Gastrocnemius medialis (tissue), 4 donors: ENCODE results near the gene GLCCI1. TPM values are rescaled to one million over a fixed set of nuclear protein-coding genes. Genes with fewer than 3 reads are reported as not detected.

Experiments used
- ATAC-seq, 2 donors: fragments of 150-250 bp; one replicate each; pipeline ENCODE4 v1.9.1; 2016
- DNase-seq, 2 donors: peaks; one replicate each; pipeline ENCODE4 v3.0.0-alpha.2; 2019
- H3K27ac ChIP-seq, 4 donors: fragments of 200-600 bp; sonication (generic); 1 replicate in 1 of 4; 2 replicates in 3 of 4; pipeline ENCODE4 v1.5.1; 2016 to 2018; ENCODE audit warnings: mild to moderate bottlenecking in 2 of 4, moderate library complexity in 1 of 4
- H3K27me3 ChIP-seq, 3 donors: fragments of 200-600 bp; sonication (generic) in 2 of 3; 1 replicate in 1 of 3; 2 replicates in 2 of 3; pipeline versions ENCODE4 v1.5.1 to v1.6.0; 2016 to 2019; ENCODE audit warnings: mild to moderate bottlenecking in 1 of 3, moderate library complexity in 1 of 3
- H3K36me3 ChIP-seq, 2 donors: fragments of 200-600 bp; sonication (generic) in 1 of 2; one replicate each; pipeline ENCODE4 v1.5.1; 2017 to 2018
- H3K4me1 ChIP-seq, 2 donors: fragments of 200-600 bp; sonication (generic) in 1 of 2; one replicate each; pipeline ENCODE4 v1.5.1; 2016 to 2017; ENCODE audit warnings: mild to moderate bottlenecking in 2 of 2
- H3K4me3 ChIP-seq, 4 donors: fragments of 200-600 bp; sonication (generic) in 3 of 4; 1 replicate in 1 of 4; 2 replicates in 3 of 4; pipeline ENCODE4 v1.5.1; 2016 to 2019; ENCODE audit warnings: mild to moderate bottlenecking in 2 of 4
- H3K9me3 ChIP-seq, 3 donors: fragments of 200-600 bp; sonication (generic) in 2 of 3; 1 replicate in 1 of 3; 2 replicates in 2 of 3; pipeline ENCODE4 v1.5.1; 2016 to 2019
- CTCF ChIP-seq, 5 experiments: fragments of 450-650 bp in 3 of 5; fragments of 200-600 bp in 2 of 5; sonication (generic) in 2 of 5; IDR thresholded peaks in 4 of 5; conservative IDR thresholded peaks in 1 of 5; 1 replicate in 4 of 5; 2 replicates in 1 of 5; pipeline ENCODE4 v1.5.1; 2016 to 2019; ENCODE audit warnings: antibody characterized with exemption in 5 of 5, mild to moderate bottlenecking in 3 of 5, moderate library complexity in 3 of 5
- POLR2A ChIP-seq, 2 donors: fragments of 450-650 bp; IDR thresholded peaks; one replicate each; pipeline ENCODE4 v1.6.1; 2017; ENCODE audit warnings: antibody characterized with exemption in 2 of 2, mild to moderate bottlenecking in 2 of 2, moderate library complexity in 2 of 2
- in situ Hi-C, 4 donors: fragments of 200-750 bp; cut with MboI; loops; one replicate each; pipeline versions ENCODE4 v1.15.0 to v1.8.0; 2017; ENCODE audit warnings: low sequenced_read_pairs in 4 of 4
- intact Hi-C: fragments of 100-400 bp; cut with DNase I; formaldehyde crosslinking; loops from one replicate; pipeline ENCODE4 v1.15.1; 2023; ENCODE audit warnings: low total_unique reads
- total RNA-seq, 4 donors: library from RNA; depleted of rRNA; stranded (reverse); fragments of >200 nt; gene quantifications; one replicate each; pipeline versions ENCODE4 v1.1.0 to v1.2.3, GENCODE V29; 2016

The GLCCI1 gene
- total RNA-seq, 4 donors from 2014 or later: 1.2 to 6.1 (median 2.6) TPM

- ATAC-seq (no peak), DNase-seq (no peak)
- H3K27ac ChIP-seq: no peak overlapping the region
- TF ChIP-seq CTCF (IDR thresholded peaks at IDR 0.05 in 4 of 5, conservative IDR thresholded peaks at IDR 0.05 in 1 of 5): no peak
- no peak for TF ChIP-seq POLR2A (IDR thresholded peaks at IDR 0.05)
- no peaks in the 10 kb centered on the region for H3K9me3 ChIP-seq
- H3K36me3 ChIP-seq: no peaks in the 10 kb centered on the region
- intact Hi-C loops (no loop called here), in situ Hi-C loops (no loop called here)
- H3K27me3 ChIP-seq: no peaks in the 10 kb centered on the region
- peaks cover 9 to 10% of the 10 kb centered on the region in 2 donors for H3K4me1 ChIP-seq
- H3K4me3 ChIP-seq: no peak overlapping the region
Measured at GRCh38 chr7:7978860-7979259, 10.3 kb downstream of the GLCCI1 start.

- Histone ChIP-seq H3K9me3 (no peaks in the 10 kb centered on the region), H3K4me3 (no peak overlapping the region), H3K27ac (no peak overlapping the region), H3K4me1 (peaks cover 10 to 13% of the 10 kb centered on the region in 2 donors), H3K27me3 (no peaks in the 10 kb centered on the region), H3K36me3 (no peaks in the 10 kb centered on the region)
- in situ Hi-C loops: no loop called here
- intact Hi-C loops: no loop called here
- ATAC-seq (no peak), DNase-seq (no peak)
- TF ChIP-seq POLR2A (IDR thresholded peaks at IDR 0.05): no peak
- no peak for TF ChIP-seq CTCF (IDR thresholded peaks at IDR 0.05 in 4 of 5, conservative IDR thresholded peaks at IDR 0.05 in 1 of 5)
Measured at GRCh38 chr7:7979558-7979957, 11.0 kb downstream of the GLCCI1 start.

GRCh38 chr7:7980134-7980533 is 11.5 kb downstream of the GLCCI1 start:
- Histone ChIP-seq H3K27me3 (no peaks in the 10 kb centered on the region), H3K4me3 (no peak overlapping the region), H3K27ac (no peak overlapping the region), H3K36me3 (no peaks in the 10 kb centered on the region), H3K4me1 (peaks cover 10 to 13% of the 10 kb centered on the region in 2 donors), H3K9me3 (no peaks in the 10 kb centered on the region)
- DNase-seq (no peak), ATAC-seq (no peak)
- intact Hi-C loops (no loop called here), in situ Hi-C loops (no loop called here)
- no peak for TF ChIP-seq POLR2A (IDR thresholded peaks at IDR 0.05)
- TF ChIP-seq CTCF (IDR thresholded peaks at IDR 0.05 in 4 of 5, conservative IDR thresholded peaks at IDR 0.05 in 1 of 5): no peak

- Histone ChIP-seq H3K36me3 (no peaks in the 10 kb centered on the region), H3K27me3 (no peaks in the 10 kb centered on the region), H3K27ac (no peak overlapping the region), H3K9me3 (no peaks in the 10 kb centered on the region), H3K4me1 (peaks cover 5 to 6% of the 10 kb centered on the region in 2 donors), H3K4me3 (no peak overlapping the region)
- in situ Hi-C loops: no loop called here
- TF ChIP-seq POLR2A (IDR thresholded peaks at IDR 0.05) (no peak), CTCF (IDR thresholded peaks at IDR 0.05 in 4 of 5, conservative IDR thresholded peaks at IDR 0.05 in 1 of 5) (no peak)
- intact Hi-C loops: no loop called here
- DNase-seq (no peak), ATAC-seq (no peak)
Measured at GRCh38 chr7:7982904-7983303, 14.3 kb downstream of the GLCCI1 start.

- Histone ChIP-seq H3K36me3 (no peaks in the 10 kb centered on the region), H3K27ac (no peak overlapping the region), H3K27me3 (no peaks in the 10 kb centered on the region), H3K4me1 (peaks cover 5 to 11% of the 10 kb centered on the region in 2 donors), H3K4me3 (no peak overlapping the region), H3K9me3 (no peaks in the 10 kb centered on the region)
- DNase-seq: no peak
- intact Hi-C loops: no loop called here
- ATAC-seq: no peak
- in situ Hi-C loops: no loop called here
- TF ChIP-seq POLR2A (IDR thresholded peaks at IDR 0.05) (no peak), CTCF (IDR thresholded peaks at IDR 0.05 in 4 of 5, conservative IDR thresholded peaks at IDR 0.05 in 1 of 5) (no peak)
Measured at GRCh38 chr7:7984424-7984823, 15.8 kb downstream of the GLCCI1 start.
